ENCODE results near the gene TLX2. TPM values are rescaled to one million over a fixed set of nuclear protein-coding genes. Genes with fewer than 3 reads are reported as not detected.
"Not testable (repeated sequence)": the region's sequence is repeated elsewhere in the genome, so short reads cannot be mapped to it uniquely, and the experiment has no call there.

TLX2 gene
- polyA plus RNA-seq (ENCODE audit: insufficient read length in 12 of 12) = under 1 TPM in 2 of 12 donors, not detected in 10; 0.08 to 0.43 TPM
- long read RNA-seq, donor 1, partial matches to known transcripts = 191 of 236 reads
- long read RNA-seq, donor 1, other reads (novel, unspliced or antisense) = 43 of 236 reads
- long read RNA-seq, donor 2 = 0 reads
- long read RNA-seq, donor 3 = 0 reads
- long read RNA-seq, donor 4 = 0 reads
- long read RNA-seq, donor 5 = 0 reads
- long read RNA-seq, donor 6 = 0 reads
- long read RNA-seq, donor 7 = 0 reads
- long read RNA-seq, donor 8 = 0 reads
- long read RNA-seq, donor 9 = 0 reads
- long read RNA-seq, donor 10 = 0 reads
- long read RNA-seq, donor 11 = 0 reads

DNA sequence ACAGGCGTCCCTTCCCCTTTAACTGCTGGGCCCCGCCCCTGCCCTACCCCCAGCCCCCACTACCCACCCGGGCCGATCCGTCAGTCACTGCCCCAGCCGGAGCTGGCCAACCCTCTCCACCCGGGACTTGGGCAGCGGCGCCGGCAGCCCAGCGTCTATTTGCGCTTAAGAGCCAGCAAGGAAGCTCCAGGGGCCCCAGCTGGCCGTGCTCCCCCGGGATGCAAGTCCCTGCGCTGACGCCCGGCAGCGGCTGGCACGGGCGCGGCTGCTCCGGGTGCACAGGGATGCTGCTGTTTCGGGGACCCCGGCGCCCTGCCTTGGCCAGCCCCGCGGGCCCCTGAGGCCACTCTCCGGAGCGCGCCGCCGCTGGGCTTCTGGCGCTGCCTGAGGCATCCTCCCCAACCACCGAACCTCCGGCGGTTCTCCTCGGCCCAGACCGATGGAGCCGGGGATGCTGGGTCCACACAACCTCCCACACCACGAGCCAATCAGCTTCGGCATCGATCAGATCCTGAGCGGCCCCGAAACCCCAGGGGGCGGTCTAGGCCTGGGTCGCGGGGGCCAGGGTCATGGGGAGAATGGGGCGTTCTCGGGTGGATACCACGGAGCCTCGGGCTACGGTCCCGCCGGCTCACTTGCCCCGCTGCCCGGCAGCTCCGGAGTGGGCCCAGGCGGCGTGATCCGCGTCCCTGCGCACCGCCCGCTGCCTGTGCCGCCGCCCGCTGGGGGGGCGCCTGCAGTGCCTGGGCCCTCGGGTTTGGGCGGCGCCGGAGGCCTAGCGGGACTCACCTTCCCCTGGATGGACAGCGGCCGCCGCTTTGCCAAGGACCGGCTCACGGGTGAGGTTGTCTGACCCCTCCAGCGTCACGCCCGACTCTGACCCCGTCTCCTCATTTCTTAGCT, at the start of gene TLX2:
TSS of gene TLX2 (plus strand) at position 83 of the 903 bp plus-strand sequence. CDS start at position 440, 357 bp downstream.
- DNase-seq = no peak

DNA sequence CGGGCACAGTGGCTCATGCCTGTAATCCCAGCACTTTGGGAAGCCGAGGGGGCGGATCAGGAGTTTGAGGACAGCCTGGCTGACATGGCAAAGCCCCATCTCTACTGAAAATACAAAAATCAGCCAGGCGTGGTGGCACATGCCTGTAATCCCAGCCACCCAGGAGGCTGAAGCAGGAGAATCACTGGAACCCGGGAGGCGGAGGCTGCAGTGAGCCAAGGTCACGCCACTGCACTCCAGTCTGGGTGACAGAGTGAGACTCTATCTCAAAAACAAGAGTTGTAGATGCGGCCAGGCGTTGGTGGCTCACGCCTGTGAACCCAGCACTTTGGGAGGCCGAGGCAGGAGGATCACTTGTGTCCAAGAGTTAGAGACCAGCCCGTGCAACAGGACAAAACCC, 43.5 kb upstream of the TLX2 start:
- DNase-seq = not testable (repeated sequence)

DNA sequence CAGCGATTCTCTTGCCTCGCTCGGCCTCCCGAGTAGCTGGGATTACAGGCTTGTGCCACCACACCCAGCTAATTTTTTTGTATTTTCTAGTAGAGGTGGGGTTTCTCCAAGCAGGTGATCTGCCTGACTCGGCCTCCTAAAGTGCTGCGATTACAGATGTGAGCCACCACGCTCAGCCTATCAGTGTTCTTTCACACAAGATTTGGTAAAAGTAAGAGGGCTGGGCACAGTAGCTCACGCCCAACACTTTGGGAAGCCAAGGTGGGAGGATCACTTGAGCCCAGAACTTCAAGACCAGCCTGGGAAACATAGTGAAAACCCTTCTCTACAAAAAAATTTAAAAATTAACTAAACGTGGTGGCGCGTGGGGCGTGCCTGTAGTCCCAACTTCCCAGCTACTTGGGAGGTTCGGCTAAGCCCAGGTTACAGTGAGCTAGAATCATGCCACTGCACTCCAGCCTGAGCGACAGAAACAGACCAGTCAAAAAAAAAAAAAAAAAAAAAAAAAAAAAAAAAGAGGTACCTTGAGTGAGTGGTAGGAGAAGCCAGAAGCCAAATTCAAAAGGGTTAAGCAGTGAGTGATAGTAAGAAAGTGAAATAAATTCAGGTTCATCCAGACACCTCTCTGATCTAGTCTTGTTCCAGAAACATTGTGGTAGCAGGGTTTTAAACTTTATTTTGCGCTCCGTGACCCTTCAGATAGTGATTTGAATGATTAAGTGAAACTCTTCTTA, 42.8 kb upstream of the TLX2 start:
- DNase-seq = no peak

DNA sequence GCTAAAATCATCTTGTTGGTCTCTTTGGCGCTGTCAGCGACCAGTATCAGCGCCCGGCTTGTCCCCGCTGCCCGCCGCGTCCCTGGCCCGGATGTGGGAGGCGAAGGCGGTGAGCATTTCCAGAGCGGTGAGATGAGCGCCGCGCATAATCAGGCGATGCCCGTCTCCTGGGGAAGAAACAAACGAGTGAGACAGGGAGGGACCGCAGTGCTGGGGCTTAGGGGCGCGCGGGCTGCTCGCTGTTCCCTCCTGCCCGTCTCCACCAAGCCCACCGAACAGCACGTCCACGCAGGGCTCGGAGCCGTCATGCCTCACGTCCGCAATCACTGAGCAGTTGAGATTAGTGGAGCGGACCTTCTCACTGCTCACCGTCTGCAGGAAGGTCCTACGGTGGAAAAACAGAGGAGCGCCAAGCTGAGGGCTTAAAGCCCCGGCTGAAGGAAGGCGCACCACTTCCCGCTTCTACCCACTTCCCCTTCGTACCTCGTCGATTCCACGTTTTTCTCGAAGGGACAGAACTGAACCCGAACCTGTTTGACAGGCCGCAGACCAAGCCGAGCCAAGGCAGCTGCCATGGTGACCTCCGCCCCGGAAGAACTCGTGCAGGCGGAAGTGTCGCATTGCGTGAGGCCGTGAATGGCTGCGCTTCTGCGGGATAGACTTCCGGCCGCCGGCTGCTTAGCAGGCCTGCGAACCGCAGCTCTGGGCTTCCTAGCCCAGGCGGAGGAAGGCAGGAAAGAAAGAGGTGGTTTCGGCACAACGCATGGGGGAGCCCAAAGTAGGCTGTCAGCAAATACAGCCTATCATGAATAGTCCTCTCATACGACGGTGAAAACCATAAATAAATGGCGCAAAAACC, 41.9 kb upstream of the TLX2 start, which contains the start of gene MRPL53:
TSS of gene MRPL53 (minus strand) at position 595 of the 859 bp plus-strand sequence. CDS start at position 575, 20 bp downstream.
- peak; percentile 97 for DNase-seq

DNA sequence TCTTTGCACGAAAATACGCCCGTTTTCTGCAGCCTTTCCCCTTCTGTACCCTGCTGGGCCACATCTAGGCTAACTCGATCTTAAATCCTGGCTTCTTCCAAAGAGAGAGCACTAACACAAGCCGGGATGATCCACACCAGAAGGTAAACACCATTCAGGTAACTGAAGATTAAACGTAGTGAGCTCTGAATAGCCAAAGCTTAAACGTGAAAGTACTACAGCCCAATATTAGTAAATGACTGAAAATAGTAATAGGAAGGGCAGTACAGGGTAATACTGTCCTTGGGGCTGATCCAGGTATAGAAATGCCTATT, 41.3 kb upstream of the TLX2 start:
- no peak for DNase-seq

DNA sequence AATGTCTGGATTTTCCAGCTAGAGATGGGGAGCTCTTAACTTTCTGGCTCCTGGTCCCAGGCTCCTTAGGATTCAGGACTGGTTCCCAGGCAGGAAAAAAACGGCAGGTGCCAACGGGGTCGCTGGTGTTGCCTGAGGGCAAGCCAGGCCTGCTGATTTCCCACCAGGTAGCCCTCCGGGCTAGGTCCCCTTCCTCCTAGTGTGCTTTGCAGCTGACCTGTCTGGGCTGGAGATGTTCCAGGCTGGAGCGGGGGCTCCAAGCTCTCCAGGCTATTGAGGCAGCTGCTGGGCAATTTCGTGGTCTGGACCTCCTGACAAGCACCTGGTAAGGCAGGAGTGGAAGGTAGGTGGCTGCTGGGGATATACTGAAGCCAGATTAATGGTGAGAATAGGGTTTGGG, 39.8 kb upstream of the TLX2 start:
- no peak for DNase-seq

DNA sequence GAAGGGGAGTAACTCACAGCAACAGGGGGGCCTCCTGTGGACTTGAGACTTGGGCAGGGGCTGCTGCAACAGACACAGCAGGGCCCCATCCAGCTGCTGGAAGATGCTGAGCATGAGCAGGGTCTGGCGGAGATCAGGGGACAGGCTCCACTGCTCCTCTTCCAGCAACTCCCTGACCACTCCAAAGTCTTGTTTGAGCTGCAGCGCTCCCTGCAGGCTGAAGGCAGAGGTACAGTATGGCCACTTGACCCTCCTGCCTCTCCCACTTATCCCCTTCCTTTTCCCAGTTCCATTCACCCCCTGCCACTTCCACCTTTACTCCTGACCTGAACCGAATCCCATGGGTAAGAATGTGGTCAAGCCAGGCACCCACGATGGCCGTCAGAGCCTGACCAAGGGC, 39.4 kb upstream of the TLX2 start:
- no peak for DNase-seq

DNA sequence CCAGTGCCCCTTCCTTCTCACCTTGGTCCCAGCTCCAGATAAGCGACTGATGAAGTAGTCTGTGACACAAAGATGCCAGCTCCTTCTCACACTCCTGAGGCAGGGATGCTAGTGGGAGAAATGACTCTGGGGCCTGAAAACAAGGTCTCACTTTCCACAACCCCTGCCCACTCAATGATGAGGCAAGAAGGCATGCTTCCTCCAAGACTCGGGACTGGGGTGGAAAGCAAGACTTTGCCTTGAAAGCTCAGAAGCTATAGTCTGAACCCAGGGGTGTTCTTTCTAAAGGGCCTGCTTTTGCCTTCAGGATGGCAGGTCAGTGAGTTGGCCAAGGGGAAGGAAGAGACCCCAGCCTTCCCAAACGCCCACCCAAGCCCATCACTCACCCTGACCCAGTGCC, 32.8 kb upstream of the TLX2 start:
- DNase-seq = no peak

DNA sequence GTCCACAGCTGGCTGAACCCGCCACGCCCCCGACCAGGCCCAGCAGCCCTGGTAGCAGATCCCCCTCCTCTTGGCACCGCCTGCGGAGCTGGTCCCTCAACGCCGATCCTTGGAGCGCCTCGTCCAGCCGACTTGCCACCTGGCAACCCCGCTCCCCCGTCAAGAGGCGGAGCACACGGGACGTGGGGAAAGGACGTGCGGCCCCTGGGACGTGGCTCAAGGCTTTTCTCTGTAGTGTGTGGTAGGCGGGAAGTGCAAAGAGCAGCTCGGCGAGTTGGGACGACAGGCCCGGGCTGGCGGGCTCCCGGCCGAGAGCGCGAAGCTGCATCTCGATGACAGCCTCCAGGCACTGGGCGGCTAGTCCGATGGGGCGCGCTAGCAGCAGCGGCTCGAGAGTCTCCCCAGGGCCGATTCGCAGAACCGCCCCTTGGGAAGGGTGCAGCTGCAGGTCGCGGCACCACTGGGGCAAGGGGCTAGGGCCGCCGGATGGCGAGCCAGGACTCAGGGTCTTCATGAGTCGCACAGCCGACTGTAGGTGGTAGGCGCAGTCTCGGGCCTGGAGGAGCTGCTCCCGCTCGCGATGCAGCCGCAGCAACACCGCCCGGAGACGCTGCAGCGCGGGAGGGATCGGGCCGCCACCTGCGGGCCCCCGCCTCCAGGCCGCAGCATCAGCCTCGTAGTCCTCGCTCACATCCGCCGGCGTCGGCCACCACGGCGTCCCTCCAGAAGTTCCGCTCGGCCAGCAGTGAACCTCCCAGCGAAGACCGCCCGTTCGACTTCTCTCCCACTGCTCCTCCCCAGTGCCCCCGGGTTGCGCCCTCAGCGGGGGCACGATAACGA, 32.1 kb upstream of the TLX2 start:
- no peak for DNase-seq

DNA sequence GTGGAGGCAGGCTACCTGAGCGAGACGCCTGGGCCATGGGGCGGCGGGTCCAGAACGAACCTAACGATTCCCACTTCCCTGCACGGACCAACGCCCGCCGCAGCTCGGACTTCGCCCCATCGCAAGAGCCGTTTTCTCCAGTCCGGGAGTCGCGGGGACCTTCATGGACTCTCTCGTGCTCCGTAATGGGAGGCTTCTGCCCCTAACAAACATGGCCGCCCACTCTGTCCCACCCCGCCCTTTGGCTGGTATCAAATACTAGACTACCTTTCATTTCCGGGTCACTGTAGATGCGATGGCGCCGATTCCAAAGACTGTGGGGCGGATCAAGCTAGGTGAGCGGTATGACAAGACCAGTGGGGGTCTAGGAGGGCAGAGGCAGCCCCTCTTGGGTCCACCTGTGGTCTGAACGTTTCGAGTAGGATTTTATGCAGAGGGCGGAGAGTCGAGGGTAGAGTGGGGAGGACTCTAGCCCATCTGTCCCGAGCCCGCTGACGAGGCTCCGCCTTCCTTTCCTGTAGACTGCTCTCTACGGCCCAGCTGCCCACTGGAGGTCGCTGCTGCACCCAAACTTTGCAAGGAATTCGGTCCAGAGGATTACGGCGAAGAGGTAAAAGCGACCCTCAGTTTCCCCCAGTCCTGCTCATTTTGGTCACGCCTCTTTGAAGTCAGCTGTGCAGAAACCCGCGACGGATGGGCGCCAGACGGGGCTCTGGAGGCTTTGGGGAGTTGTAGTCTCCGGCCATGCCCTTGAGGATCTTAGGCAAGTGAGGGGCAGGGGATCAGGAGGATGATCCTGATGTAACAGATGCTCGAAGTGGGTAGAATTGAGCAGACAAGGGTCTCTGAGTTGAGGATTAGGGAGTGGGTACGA, 31.2 kb upstream of the TLX2 start, which contains the start of the genes CCDC142 and TTC31:
TSS of gene CCDC142 (minus strand) at position 198 of the 874 bp plus-strand sequence. CDS start at position 37, 161 bp downstream.
TSS of gene TTC31 (plus strand) at position 281 of the 874 bp plus-strand sequence. CDS start at position 296, 15 bp downstream.
- DNase-seq = peak; percentile 97

DNA sequence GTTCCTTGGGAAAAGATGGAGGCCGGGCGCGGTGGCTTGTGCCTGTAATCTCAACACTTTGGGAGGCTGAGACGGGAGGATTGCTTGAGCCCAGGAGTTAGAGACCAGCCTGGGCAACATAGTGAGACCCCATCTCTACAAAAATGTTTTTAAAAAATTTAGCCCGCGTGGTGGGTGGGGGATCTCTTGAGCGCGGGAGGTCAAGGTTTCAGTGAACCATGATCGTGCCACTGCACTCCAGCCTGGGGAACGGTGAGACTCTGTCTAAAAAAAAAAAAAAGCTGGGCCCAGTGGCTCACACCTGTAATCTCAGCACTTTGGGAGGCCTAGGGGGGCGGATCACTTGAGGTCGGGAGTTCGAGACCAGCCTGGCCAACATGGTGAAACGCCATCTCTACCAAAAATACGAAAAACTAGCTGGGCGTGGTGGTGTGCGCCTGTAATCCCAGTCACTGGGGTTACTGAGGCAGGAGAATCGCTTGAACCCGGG, 30.5 kb upstream of the TLX2 start:
- DNase-seq = not testable (repeated sequence)

DNA sequence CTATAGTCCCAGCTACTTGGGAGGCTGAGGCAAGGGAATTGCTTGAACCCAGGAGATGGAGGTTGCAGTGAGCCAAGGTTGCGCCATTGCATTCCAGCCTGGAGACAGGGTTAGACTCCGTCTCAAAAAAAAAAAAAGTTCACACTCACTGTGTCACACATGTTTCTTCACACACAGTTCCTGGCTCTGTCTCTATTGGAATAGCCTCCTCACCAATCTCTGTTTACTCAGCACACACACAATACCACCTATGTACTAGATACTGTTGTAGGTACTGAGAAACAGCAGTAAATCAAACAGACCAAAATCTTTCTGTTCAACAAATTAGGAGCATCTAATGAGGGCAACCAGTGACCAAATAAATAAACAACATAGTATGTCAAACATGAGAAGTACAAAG, 28.1 kb upstream of the TLX2 start:
- DNase-seq = no peak

DNA sequence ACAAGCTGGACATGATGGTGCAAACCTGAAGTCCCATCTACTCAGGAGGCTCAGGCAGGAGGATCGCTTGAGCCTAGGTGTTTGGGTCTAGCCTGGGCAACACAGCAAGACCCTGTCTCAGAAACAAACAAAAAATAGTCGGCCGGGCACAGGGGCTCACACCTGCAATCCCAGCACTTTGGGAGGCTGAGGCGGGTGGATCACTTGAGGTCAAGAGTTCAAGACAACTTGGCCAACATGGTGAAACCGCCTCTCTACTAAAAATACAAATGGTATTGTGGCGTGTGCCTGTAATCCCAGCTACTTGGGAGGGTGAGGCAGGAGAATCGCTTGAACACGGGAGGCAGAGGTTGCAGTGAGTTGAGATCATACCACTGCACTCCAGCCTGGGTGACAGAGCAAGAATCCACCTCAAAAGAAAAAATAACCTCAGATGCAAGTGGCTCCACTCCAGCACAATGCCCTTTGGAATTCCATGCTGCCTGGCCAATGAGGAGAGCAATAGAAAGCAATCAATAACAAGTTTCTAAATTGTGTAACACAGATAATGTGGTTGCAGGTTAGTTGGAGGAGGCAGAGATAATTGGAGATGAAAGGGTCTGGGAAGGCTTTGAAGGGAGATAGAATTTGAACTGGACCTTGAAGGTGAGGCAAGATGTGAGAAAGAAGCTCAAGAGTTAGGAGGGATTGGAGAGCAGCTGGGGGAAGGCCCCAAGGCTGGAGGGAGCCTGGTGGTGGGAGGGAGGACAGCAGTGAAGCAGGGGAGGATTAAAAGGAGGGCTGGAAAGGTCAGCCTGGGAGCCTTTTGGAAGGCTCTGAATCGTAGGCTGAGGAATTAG, 25.4 kb upstream of the TLX2 start:
- no peak for DNase-seq

DNA sequence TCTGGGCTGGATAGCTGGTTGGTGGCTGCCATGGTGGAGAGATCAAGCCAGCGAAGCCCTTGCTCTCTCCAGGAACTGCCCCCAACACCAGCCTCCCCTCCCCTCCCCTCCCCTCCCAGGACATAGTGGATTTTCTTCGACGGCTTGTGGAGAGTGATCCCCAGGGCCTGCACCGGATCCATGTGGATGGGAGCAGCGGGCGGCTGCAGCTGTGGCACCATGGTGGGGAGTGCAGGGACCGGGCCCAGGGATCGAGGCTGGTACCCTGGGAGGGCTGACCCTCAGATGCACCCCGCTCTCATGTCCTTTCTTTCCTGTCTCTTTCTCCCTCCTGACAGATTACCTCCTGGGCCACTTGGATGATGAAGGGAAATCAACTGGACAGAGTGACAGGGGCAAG, 24.3 kb upstream of the TLX2 start:
- DNase-seq = no peak

DNA sequence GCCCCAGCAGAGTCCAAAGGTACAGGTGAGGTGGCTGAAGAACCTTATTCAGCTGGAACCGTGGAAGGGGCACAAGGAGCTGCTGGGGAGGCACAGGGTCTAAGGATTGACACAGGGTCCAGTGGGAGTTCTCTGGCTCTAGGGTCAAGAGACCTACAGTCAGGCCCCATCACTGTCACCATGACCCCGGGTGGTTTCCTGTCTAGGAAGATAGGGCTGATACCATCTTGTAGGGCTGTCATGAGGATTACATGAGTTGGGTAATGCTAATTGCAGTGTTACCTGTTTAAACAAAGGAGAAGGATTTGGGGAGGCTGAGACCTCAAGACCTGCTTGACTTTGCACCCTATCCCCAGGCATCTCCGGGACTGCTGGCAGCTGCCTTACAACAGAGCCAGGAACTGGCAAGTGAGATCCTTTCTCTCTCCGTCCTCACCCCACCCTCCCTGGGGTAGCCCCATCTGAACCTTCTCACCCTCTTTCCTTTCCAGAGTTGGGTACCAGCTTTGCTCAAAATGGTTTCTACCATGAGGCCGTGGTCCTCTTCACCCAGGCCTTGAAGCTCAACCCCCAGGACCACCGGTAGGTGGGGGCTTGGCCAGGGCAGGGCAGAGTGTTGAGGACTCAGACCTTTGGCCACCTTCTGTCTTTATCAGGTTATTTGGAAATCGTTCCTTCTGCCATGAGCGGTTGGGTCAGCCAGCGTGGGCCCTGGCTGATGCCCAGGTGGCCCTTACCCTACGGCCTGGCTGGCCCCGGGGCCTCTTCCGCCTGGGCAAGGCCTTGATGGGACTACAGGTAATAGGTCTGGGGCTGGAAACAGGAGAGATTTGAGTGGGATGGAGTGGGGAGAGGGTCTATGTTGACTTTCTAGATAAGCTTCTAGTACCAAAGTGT, 22.4 kb upstream of the TLX2 start:
- no peak for DNase-seq

DNA sequence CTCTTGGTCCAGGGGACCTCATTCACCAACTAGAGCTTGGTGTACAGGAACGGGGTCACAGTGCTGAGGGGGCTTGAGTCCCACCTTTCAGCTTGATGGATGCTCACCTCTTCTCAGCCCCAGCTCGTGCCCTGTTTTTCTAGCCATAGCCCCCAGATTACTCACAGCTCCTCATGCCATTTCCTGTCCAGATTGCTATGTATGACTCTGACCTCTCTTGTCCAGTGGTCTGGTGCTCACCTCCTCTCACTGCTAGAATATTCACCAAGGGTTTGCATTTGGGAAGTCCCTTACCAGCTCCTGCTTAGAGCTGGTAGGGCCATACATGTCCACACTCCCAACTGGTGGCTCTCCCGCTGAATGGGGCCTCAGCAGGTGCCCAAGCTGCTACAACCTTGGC, 20.7 kb upstream of the TLX2 start:
- no peak for DNase-seq

DNA sequence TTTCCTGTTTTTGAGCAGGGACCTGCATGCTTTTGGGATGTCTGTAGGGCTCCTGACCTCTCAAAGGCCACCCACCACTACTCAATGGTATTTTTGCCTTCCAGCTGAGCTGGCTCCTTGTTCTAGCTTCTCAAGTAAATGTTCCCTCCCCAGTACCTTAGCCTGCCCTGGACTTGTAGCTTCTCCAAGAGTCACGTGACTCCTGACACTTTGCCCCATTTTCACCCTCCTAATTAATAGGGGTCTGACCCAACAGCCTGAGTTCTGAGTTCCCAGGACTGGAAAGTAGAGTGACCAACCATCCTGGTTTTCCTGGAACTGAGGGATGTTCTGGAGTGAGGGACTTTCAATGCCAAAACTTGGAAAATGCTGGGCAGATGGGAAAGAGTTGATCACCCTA, 18.8 kb upstream of the TLX2 start:
- DNase-seq = no peak

All from muscle of arm (tissue), 14 donors.